WTC11 (cell line): ENCODE data around the gene FGF11. TPM values are rescaled to one million over a fixed set of nuclear protein-coding genes. Genes with fewer than 3 reads are reported as not detected.
A peak's percentile ranks its signal among the peaks of the same experiment; 100 is the strongest.

Experiments used
- ATAC-seq: fragments of 200-7000 bp; cut with Tn5 transposase; 2 replicates; pipeline ENCODE4 v1.10.0; 2021; ENCODE audit warnings: mild to moderate bottlenecking, moderate library complexity
- CTCF ChIA-PET: fragments of 300-600 bp; sonication (Branson Sonifier 250); formaldehyde crosslinking; loops from one replicate; lab custom pipeline; 2021; ENCODE audit warnings: antibody characterized with exemption; lab: Charles Lee
- POLR2A ChIA-PET: fragments of 350-600 bp; sonication (Branson Sonifier 250); formaldehyde crosslinking; loops from one replicate; lab custom pipeline; 2021; ENCODE audit warnings: antibody characterized with exemption; lab: Charles Lee
- DNase-seq: peaks from one replicate; pipeline ENCODE4 v3.0.0; 2021; ENCODE audit warnings: low spot score
- H3K27ac Mint-ChIP-seq: 2 replicates; pipeline ENCODE4 v1.8.0; 2021; ENCODE audit warnings: mixed read lengths
- H3K27me3 Mint-ChIP-seq: 2 replicates; pipeline ENCODE4 v1.8.0; 2021; ENCODE audit warnings: low read depth, mild to moderate bottlenecking, moderate library complexity, mixed read lengths
- H3K36me3 Mint-ChIP-seq: 2 replicates; pipeline ENCODE4 v1.8.0; 2021; ENCODE audit warnings: mixed read lengths
- H3K4me1 Mint-ChIP-seq: 2 replicates; pipeline ENCODE4 v1.8.0; 2022; ENCODE audit warnings: mixed read lengths
- H3K4me3 Mint-ChIP-seq: 2 replicates; pipeline ENCODE4 v1.8.0; 2021; ENCODE audit warnings: mild to moderate bottlenecking, moderate library complexity, mixed read lengths
- H3K9me3 Mint-ChIP-seq: 2 replicates; pipeline ENCODE4 v1.8.0; 2021; ENCODE audit warnings: mixed read lengths
- ELF4 ChIP-seq: sonication (generic); formaldehyde crosslinking; IDR thresholded peaks from 2 replicates; pipeline ENCODE4 v1.8.1; 2022; ENCODE audit warnings: low read depth, mild to moderate bottlenecking, moderate library complexity, missing genetic modification reagents
- MYBL2 ChIP-seq: sonication (generic); formaldehyde crosslinking; IDR thresholded peaks from 2 replicates; pipeline ENCODE4 v1.8.1; 2023; ENCODE audit warnings: mild to moderate bottlenecking, moderate library complexity, missing genetic modification reagents
- NR1H2 ChIP-seq: sonication (generic); formaldehyde crosslinking; IDR thresholded peaks from 2 replicates; pipeline ENCODE4 v1.9.0; 2021; ENCODE audit warnings: mild to moderate bottlenecking, moderate library complexity, missing genetic modification reagents
- NR2C2 ChIP-seq: sonication (generic); formaldehyde crosslinking; IDR thresholded peaks from 2 replicates; pipeline ENCODE4 v1.8.0; 2022; ENCODE audit warnings: mild to moderate bottlenecking, missing genetic modification reagents
- OVOL2 ChIP-seq: fragments of 250-450 bp; sonication (Bioruptor Pico); IDR thresholded peaks from 2 replicates; pipeline ENCODE4 v1.9.0; 2021; ENCODE audit warnings: mild to moderate bottlenecking, borderline replicate concordance
- RORB ChIP-seq: fragments of 250-450 bp; sonication (Bioruptor Pico); IDR thresholded peaks from 2 replicates; pipeline ENCODE4 v1.9.0; 2021; ENCODE audit warnings: mild to moderate bottlenecking
- SP1 ChIP-seq: sonication (generic); formaldehyde crosslinking; conservative IDR thresholded peaks from 2 replicates; pipeline ENCODE4 v1.8.1; 2022; ENCODE audit warnings: missing genetic modification reagents
- TEAD4 ChIP-seq: sonication (generic); formaldehyde crosslinking; IDR thresholded peaks from 2 replicates; pipeline ENCODE4 v1.8.0; 2022; ENCODE audit warnings: mild to moderate bottlenecking, missing genetic modification reagents
- ZBTB21 ChIP-seq: sonication (generic); formaldehyde crosslinking; IDR thresholded peaks from 2 replicates; pipeline ENCODE4 v1.8.1; 2023; ENCODE audit warnings: mild to moderate bottlenecking, missing genetic modification reagents, borderline replicate concordance
- ZNF263 ChIP-seq: sonication (generic); formaldehyde crosslinking; IDR thresholded peaks from 2 replicates; pipeline ENCODE4 v1.8.1; 2022; ENCODE audit warnings: low read depth, mild to moderate bottlenecking, moderate library complexity, missing genetic modification reagents
- ZNF317 ChIP-seq: sonication (generic); formaldehyde crosslinking; IDR thresholded peaks from 2 replicates; pipeline ENCODE4 v1.8.1; 2023; ENCODE audit warnings: low read depth, mild to moderate bottlenecking, moderate library complexity, missing genetic modification reagents, borderline replicate concordance
- ZNF416 ChIP-seq: fragments of 250-450 bp; sonication (Bioruptor Pico); IDR thresholded peaks from 2 replicates; pipeline ENCODE4 v1.9.0; 2021; ENCODE audit warnings: mild to moderate bottlenecking, inconsistent platforms
- total RNA-seq: library from RNA; stranded (reverse); gene quantifications from 3 replicates; pipeline ENCODE4 v1.2.3, GENCODE V29; 2021
- TF ChIP-seq, protein P1 (sequence below): sonication (generic); formaldehyde crosslinking; IDR thresholded peaks from 2 replicates; pipeline ENCODE4 v1.8.0; 2022; ENCODE audit warnings: mild to moderate bottlenecking, missing genetic modification reagents
- TF ChIP-seq, protein P2 (sequence below): sonication (generic); formaldehyde crosslinking; IDR thresholded peaks from 2 replicates; pipeline ENCODE4 v1.8.0; 2022; ENCODE audit warnings: mild to moderate bottlenecking, missing genetic modification reagents
- TF ChIP-seq, protein P3 (sequence below): sonication (generic); formaldehyde crosslinking; IDR thresholded peaks from 2 replicates; pipeline ENCODE4 v1.8.1; 2023; ENCODE audit warnings: mild to moderate bottlenecking, missing genetic modification reagents, borderline replicate concordance
- TF ChIP-seq, protein P4 (sequence below): fragments of 250-450 bp; sonication (Bioruptor Pico); IDR thresholded peaks from 2 replicates; pipeline ENCODE4 v1.9.0; 2021; ENCODE audit warnings: mild to moderate bottlenecking
- TF ChIP-seq, protein P5 (sequence below): fragments of 250-450 bp; sonication (Bioruptor Pico); IDR thresholded peaks from 2 replicates; pipeline ENCODE4 v1.9.0; 2021; ENCODE audit warnings: mild to moderate bottlenecking
- TF ChIP-seq, protein P6 (sequence below): sonication (generic); formaldehyde crosslinking; conservative IDR thresholded peaks from 2 replicates; pipeline ENCODE4 v1.8.1; 2022; ENCODE audit warnings: mild to moderate bottlenecking, missing genetic modification reagents
- TF ChIP-seq, protein P7 (sequence below): fragments of 250-450 bp; sonication (Bioruptor Pico); IDR thresholded peaks from 2 replicates; pipeline ENCODE4 v1.8.0; 2021; ENCODE audit warnings: mild to moderate bottlenecking

FGF11 gene
- total RNA-seq, 1 experiment from 2014 or later = 19.8 TPM

DNA sequence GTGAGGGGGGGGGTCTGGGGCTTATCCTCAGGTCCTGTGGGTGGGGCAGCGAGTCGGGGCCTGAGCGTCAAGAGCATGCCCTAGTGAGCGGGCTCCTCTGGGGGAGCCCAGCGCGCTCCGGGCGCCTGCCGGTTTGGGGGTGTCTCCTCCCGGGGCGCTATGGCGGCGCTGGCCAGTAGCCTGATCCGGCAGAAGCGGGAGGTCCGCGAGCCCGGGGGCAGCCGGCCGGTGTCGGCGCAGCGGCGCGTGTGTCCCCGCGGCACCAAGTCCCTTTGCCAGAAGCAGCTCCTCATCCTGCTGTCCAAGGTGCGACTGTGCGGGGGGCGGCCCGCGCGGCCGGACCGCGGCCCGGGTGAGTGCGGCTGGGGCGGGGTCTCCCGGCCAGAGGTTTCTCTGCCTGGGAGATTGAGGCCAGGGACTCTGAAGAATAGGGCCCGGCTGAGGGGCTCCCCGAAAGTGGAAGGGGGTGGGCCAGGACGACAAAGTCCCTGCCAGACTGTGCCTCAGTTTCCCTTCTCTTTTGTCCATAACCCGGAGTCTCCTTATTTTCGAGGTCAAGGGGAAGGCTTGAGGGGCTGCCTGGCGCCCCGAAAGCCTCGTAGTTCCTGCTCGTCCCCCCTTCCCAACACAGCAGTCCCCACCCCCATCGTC, at the start of gene FGF11 (continued):
- TF ChIP-seq, protein P1, sequence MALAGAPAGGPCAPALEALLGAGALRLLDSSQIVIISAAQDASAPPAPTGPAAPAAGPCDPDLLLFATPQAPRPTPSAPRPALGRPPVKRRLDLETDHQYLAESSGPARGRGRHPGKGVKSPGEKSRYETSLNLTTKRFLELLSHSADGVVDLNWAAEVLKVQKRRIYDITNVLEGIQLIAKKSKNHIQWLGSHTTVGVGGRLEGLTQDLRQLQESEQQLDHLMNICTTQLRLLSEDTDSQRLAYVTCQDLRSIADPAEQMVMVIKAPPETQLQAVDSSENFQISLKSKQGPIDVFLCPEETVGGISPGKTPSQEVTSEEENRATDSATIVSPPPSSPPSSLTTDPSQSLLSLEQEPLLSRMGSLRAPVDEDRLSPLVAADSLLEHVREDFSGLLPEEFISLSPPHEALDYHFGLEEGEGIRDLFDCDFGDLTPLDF (CRISPR knock-in tag) = no peak
- TF ChIP-seq, protein P2, sequence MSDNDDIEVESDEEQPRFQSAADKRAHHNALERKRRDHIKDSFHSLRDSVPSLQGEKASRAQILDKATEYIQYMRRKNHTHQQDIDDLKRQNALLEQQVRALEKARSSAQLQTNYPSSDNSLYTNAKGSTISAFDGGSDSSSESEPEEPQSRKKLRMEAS = no peak
- no peak for TF ChIP-seq OVOL2 (CRISPR knock-in tag)
- TF ChIP-seq ZBTB21 (CRISPR knock-in tag) = no peak
- no peak for TF ChIP-seq ZNF317 (CRISPR knock-in tag)
- 0 out of 2 replicates have a peak, but pooled peaks have one; percentile 17 for TF ChIP-seq MYBL2 (CRISPR knock-in tag)
- TF ChIP-seq, protein P3, sequence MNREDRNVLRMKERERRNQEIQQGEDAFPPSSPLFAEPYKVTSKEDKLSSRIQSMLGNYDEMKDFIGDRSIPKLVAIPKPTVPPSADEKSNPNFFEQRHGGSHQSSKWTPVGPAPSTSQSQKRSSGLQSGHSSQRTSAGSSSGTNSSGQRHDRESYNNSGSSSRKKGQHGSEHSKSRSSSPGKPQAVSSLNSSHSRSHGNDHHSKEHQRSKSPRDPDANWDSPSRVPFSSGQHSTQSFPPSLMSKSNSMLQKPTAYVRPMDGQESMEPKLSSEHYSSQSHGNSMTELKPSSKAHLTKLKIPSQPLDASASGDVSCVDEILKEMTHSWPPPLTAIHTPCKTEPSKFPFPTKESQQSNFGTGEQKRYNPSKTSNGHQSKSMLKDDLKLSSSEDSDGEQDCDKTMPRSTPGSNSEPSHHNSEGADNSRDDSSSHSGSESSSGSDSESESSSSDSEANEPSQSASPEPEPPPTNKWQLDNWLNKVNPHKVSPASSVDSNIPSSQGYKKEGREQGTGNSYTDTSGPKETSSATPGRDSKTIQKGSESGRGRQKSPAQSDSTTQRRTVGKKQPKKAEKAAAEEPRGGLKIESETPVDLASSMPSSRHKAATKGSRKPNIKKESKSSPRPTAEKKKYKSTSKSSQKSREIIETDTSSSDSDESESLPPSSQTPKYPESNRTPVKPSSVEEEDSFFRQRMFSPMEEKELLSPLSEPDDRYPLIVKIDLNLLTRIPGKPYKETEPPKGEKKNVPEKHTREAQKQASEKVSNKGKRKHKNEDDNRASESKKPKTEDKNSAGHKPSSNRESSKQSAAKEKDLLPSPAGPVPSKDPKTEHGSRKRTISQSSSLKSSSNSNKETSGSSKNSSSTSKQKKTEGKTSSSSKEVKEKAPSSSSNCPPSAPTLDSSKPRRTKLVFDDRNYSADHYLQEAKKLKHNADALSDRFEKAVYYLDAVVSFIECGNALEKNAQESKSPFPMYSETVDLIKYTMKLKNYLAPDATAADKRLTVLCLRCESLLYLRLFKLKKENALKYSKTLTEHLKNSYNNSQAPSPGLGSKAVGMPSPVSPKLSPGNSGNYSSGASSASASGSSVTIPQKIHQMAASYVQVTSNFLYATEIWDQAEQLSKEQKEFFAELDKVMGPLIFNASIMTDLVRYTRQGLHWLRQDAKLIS (CRISPR knock-in tag) = no peak
- TF ChIP-seq, all 79 proteins: peak for 6

DNA sequence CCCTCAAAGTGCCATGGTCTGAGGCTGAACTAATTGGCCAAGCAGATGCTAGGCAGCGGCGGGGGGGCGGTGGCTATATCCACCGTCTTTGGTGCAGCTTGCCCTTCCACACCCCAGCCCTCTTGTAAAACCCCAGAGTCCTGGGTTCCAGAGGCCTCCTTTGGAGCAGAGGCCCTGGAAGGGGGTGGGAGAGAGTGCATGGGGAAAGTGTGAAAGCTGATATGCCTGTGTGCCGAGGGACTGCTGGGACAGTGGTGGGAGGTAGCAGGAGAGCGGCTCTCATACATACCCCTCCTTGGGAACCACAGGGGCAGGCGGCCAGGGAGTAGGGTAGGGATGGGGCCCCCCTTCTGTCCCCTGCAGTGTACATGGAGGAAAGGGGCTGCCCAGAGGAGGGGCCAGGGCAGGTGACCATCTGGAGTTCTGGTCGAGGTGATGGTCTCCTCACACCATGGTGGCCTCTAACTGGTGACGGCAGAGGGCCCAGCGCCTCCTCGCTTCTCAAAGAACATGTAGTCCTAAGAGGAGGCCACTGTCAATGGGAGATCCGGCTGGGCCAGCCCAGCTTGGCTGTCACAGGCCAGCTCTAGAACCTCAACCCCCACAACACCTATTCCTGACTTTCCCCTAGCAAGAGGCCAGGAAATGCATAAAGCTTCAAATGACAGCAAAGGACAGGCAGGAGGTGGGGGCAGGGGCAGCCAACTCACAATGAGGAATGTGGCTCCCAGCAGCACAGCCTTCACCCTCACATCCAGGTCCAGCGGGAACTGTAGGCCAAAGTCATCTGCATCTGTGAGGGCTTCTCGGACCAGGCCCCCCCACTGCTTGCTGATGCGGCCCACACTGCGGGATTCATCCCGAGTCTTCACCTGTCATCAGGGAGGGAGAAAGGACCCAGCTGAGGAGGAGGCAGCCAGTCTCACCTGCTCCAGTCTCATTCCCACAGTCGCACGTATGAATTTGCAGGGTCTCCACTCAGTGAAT, 49.1 kb upstream of the FGF11 start:
- no peaks in the 10 kb centered on the region; the same call in 1 of the 2 replicates for H3K27me3 Mint-ChIP-seq
- DNase-seq = no peak
- ATAC-seq = no peak
- no peak overlapping the region for H3K27ac Mint-ChIP-seq
- no peaks in the 10 kb centered on the region for H3K9me3 Mint-ChIP-seq
- peaks cover 11% of the 10 kb centered on the region for H3K4me1 Mint-ChIP-seq
- CTCF ChIA-PET = no interaction called here
- H3K36me3 Mint-ChIP-seq = peaks cover 20% of the 10 kb centered on the region
- no peak overlapping the region for H3K4me3 Mint-ChIP-seq
- TF ChIP-seq, protein P4, sequence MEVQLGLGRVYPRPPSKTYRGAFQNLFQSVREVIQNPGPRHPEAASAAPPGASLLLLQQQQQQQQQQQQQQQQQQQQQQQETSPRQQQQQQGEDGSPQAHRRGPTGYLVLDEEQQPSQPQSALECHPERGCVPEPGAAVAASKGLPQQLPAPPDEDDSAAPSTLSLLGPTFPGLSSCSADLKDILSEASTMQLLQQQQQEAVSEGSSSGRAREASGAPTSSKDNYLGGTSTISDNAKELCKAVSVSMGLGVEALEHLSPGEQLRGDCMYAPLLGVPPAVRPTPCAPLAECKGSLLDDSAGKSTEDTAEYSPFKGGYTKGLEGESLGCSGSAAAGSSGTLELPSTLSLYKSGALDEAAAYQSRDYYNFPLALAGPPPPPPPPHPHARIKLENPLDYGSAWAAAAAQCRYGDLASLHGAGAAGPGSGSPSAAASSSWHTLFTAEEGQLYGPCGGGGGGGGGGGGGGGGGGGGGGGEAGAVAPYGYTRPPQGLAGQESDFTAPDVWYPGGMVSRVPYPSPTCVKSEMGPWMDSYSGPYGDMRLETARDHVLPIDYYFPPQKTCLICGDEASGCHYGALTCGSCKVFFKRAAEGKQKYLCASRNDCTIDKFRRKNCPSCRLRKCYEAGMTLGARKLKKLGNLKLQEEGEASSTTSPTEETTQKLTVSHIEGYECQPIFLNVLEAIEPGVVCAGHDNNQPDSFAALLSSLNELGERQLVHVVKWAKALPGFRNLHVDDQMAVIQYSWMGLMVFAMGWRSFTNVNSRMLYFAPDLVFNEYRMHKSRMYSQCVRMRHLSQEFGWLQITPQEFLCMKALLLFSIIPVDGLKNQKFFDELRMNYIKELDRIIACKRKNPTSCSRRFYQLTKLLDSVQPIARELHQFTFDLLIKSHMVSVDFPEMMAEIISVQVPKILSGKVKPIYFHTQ (CRISPR knock-in tag) = no peak
- TF ChIP-seq ZNF263 = no peak
- no peak for TF ChIP-seq TEAD4 (CRISPR knock-in tag)
- TF ChIP-seq, protein P5, sequence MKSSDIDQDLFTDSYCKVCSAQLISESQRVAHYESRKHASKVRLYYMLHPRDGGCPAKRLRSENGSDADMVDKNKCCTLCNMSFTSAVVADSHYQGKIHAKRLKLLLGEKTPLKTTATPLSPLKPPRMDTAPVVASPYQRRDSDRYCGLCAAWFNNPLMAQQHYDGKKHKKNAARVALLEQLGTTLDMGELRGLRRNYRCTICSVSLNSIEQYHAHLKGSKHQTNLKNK (CRISPR knock-in tag) = no peak
- TF ChIP-seq, protein P6, sequence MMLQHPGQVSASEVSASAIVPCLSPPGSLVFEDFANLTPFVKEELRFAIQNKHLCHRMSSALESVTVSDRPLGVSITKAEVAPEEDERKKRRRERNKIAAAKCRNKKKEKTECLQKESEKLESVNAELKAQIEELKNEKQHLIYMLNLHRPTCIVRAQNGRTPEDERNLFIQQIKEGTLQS (CRISPR knock-in tag) = no peak
- no peak for TF ChIP-seq SP1 (CRISPR knock-in tag)
- TF ChIP-seq ELF4 = no peak
- no peak for TF ChIP-seq NR1H2
- TF ChIP-seq ZNF416 (CRISPR knock-in tag) = no peak
- TF ChIP-seq NR2C2 (CRISPR knock-in tag) = no peak
- no peak for TF ChIP-seq RORB
- TF ChIP-seq, protein P7, sequence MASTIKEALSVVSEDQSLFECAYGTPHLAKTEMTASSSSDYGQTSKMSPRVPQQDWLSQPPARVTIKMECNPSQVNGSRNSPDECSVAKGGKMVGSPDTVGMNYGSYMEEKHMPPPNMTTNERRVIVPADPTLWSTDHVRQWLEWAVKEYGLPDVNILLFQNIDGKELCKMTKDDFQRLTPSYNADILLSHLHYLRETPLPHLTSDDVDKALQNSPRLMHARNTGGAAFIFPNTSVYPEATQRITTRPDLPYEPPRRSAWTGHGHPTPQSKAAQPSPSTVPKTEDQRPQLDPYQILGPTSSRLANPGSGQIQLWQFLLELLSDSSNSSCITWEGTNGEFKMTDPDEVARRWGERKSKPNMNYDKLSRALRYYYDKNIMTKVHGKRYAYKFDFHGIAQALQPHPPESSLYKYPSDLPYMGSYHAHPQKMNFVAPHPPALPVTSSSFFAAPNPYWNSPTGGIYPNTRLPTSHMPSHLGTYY = no peak
- POLR2A ChIA-PET = no interaction called here
